DND-41 (cell line): ENCODE results near the gene PCDH9.

Experiments used
- EZH2 ChIP-seq: IDR thresholded peaks from 3 replicates; pipeline ENCODE4 v1.6.1; 2012; ENCODE audit warnings: borderline replicate concordance, low read depth, mild to moderate bottlenecking, moderate library complexity, low read length, inconsistent platforms; ENCODE audit not compliant: severe bottlenecking
- TF ChIP-seq, protein P1 (sequence below): IDR thresholded peaks from 2 replicates; pipeline ENCODE4 v1.5.1; 2012; ENCODE audit warnings: borderline replicate concordance, low read length, moderate library complexity, mild to moderate bottlenecking; ENCODE audit not compliant: poor library complexity, severe bottlenecking; ENCODE audit errors: extremely low read depth

DNA sequence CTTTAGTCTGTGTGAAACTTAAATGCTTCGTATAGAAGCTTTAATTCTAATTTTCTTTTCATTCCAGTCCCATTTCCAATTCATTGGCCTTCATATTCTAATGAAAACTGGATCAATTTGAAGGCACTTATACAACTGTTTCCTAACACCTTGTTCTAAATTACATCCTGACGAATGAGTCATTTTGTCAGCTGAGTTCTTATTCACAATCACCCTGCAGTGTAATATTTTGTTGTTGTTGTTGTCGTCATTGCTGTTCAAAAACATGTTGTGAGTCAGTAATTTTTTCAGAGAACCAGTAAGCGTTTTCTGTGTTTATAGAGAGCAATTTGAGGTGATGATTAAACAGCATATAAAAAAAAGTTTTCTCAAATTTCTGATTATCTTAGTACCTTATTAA, 290.0 kb downstream of the PCDH9 start:
- TF ChIP-seq, protein P1, sequence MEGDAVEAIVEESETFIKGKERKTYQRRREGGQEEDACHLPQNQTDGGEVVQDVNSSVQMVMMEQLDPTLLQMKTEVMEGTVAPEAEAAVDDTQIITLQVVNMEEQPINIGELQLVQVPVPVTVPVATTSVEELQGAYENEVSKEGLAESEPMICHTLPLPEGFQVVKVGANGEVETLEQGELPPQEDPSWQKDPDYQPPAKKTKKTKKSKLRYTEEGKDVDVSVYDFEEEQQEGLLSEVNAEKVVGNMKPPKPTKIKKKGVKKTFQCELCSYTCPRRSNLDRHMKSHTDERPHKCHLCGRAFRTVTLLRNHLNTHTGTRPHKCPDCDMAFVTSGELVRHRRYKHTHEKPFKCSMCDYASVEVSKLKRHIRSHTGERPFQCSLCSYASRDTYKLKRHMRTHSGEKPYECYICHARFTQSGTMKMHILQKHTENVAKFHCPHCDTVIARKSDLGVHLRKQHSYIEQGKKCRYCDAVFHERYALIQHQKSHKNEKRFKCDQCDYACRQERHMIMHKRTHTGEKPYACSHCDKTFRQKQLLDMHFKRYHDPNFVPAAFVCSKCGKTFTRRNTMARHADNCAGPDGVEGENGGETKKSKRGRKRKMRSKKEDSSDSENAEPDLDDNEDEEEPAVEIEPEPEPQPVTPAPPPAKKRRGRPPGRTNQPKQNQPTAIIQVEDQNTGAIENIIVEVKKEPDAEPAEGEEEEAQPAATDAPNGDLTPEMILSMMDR = no peak
- no peak for TF ChIP-seq EZH2
